Cardiac septum (tissue), 1 donor: ENCODE measurements around the gene COPB2. TPM values are rescaled to one million over a fixed set of nuclear protein-coding genes. Genes with fewer than 3 reads are reported as not detected.
"Not testable (repeated sequence)": the region's sequence is repeated elsewhere in the genome, so short reads cannot be mapped to it uniquely, and the experiment has no call there.

Source experiments
- DNase-seq: peaks from one replicate; pipeline ENCODE4 v3.0.0-alpha.2; 2020; ENCODE audit warnings: low spot score
- intact Hi-C: fragments of 100-400 bp; cut with DNase I; formaldehyde crosslinking; loops from one replicate; pipeline ENCODE4 v1.14.0; 2022
- total RNA-seq: library from RNA; stranded (reverse); fragmentation: NEBNext Ultra II Directional; extraction: Animal tissue kit (Norgen Biotek cat#: 25700); gene quantifications from one replicate; pipeline ENCODE4 v1.2.1, GENCODE V29; 2021
- donor health status: DM: no; HTN: no; CAD: no.

The COPB2 gene
- total RNA-seq, 1 donor from 2014 or later = 87.0 TPM

- no peak for DNase-seq
- intact Hi-C loops = loop anchor here (2.0 kb wide), 1 partner anchor 43 kb away; the partner anchor contains the start of gene MRPS22
Measured at GRCh38 chr3:139388077-139388476, 1.4 kb downstream of the COPB2 start.

GRCh38 chr3:139382291-139382690 is 7.2 kb downstream of the COPB2 start:
- intact Hi-C loops, DNase-seq: not testable (repeated sequence)

GRCh38 chr3:139380575-139380974 is 8.9 kb downstream of the COPB2 start:
- intact Hi-C loops = no loop called here
- DNase-seq = no peak

GRCh38 chr3:139378587-139379241 is 10.7 kb downstream of the COPB2 start:
- no peak for DNase-seq
- intact Hi-C loops = no loop called here

- DNase-seq = no peak
- intact Hi-C loops = no loop called here
Measured at GRCh38 chr3:139377378-139377777, 12.1 kb downstream of the COPB2 start.

GRCh38 chr3:139374099-139374498 is 15.3 kb downstream of the COPB2 start:
- intact Hi-C loops = no loop called here
- DNase-seq = no peak

- intact Hi-C loops = no loop called here
- DNase-seq = no peak
Measured at GRCh38 chr3:139364549-139364948, 24.9 kb downstream of the COPB2 start.

- no peak for DNase-seq
- intact Hi-C loops = no loop called here
Measured at GRCh38 chr3:139361276-139361675, 28.2 kb downstream of the COPB2 start.

- intact Hi-C loops = no loop called here
- no peak for DNase-seq
Measured at GRCh38 chr3:139358841-139359562, 30.4 kb downstream of the COPB2 start.

GRCh38 chr3:139357899-139358298 is 31.5 kb downstream of the COPB2 start:
- intact Hi-C loops = no loop called here
- DNase-seq = no peak

- DNase-seq = no peak
- intact Hi-C loops = no loop called here
Measured at GRCh38 chr3:139355891-139356290, 33.6 kb downstream of the COPB2 start.

- no peak for DNase-seq
- intact Hi-C loops = no loop called here
Measured at GRCh38 chr3:139355476-139355875, 34.0 kb downstream of the COPB2 start.

GRCh38 chr3:139354661-139355060 is 34.8 kb downstream of the COPB2 start:
- intact Hi-C loops = no loop called here
- DNase-seq = no peak

- intact Hi-C loops = no loop called here
- no peak for DNase-seq
Measured at GRCh38 chr3:139353920-139354556, 35.4 kb downstream of the COPB2 start.

- no peak for DNase-seq
- intact Hi-C loops = no loop called here
Measured at GRCh38 chr3:139346771-139347170, 42.7 kb downstream of the COPB2 start.

- intact Hi-C loops = loop anchor here (2.0 kb wide), 1 partner anchor 45 kb away; the partner anchor contains the start of gene COPB2
- peak; percentile 86 for DNase-seq
Measured at GRCh38 chr3:139343895-139344856, 45.3 kb downstream of the COPB2 start, which contains the start of gene MRPS22. MRPS22 (plus strand) TSS chr3:139344020; CDS start chr3:139344027, 7 bp downstream.

GRCh38 chr3:139342054-139342453 is 47.4 kb downstream of the COPB2 start:
- DNase-seq = no peak
- intact Hi-C loops = no loop called here

GRCh38 chr3:139340784-139341183 is 48.7 kb downstream of the COPB2 start:
- no peak for DNase-seq
- intact Hi-C loops = no loop called here

- intact Hi-C loops = no loop called here
- DNase-seq = no peak
Measured at GRCh38 chr3:139339219-139339906, 50.1 kb downstream of the COPB2 start.
